Gastroesophageal sphincter (tissue), 4 donors: ENCODE measurements around the gene XXYLT1. TPM values are rescaled to one million over a fixed set of nuclear protein-coding genes. Genes with fewer than 3 reads are reported as not detected.

Experiments
- ATAC-seq: fragments of 150-250 bp; one replicate; pipeline ENCODE4 v1.9.1; 2016; ENCODE audit warnings: mild to moderate bottlenecking, moderate library complexity
- H3K27ac ChIP-seq, 4 donors: fragments of 200-600 bp; sonication (generic) in 3 of 4; 1 replicate in 3 of 4; 2 replicates in 1 of 4; pipeline ENCODE4 v1.5.1; 2016 to 2019
- H3K27me3 ChIP-seq: fragments of 200-600 bp; sonication (generic); one replicate; pipeline ENCODE4 v1.5.1; 2019
- H3K36me3 ChIP-seq, 2 donors: fragments of 200-600 bp; sonication (generic); one replicate each; pipeline ENCODE4 v1.5.1; 2019; ENCODE audit warnings: control low read depth in 1 of 2
- H3K4me1 ChIP-seq, 3 donors: fragments of 200-600 bp; sonication (generic); 1 replicate in 2 of 3; 2 replicates in 1 of 3; pipeline ENCODE4 v1.5.1; 2016 to 2019; ENCODE audit warnings: control low read depth in 2 of 3
- H3K4me3 ChIP-seq, 2 donors: fragments of 200-600 bp; sonication (generic); one replicate each; pipeline ENCODE4 v1.5.1; 2019; ENCODE audit warnings: mild to moderate bottlenecking in 1 of 2, moderate library complexity in 1 of 2
- H3K9me3 ChIP-seq, 3 donors: fragments of 200-600 bp; sonication (generic); one replicate each; pipeline ENCODE4 v1.5.1; 2017 to 2019; ENCODE audit warnings: control low read depth in 2 of 3
- EP300 ChIP-seq: sonication (generic); formaldehyde crosslinking; IDR thresholded peaks from one replicate; pipeline ENCODE4 v1.6.1; 2017; ENCODE audit warnings: antibody characterized with exemption, mild to moderate bottlenecking
- POLR2A ChIP-seq, 2 donors: fragments of 450-650 bp; IDR thresholded peaks; one replicate each; pipeline ENCODE4 v1.6.1; 2017; ENCODE audit warnings: antibody characterized with exemption in 2 of 2, mild to moderate bottlenecking in 2 of 2, moderate library complexity in 1 of 2
- POLR2AphosphoS5 ChIP-seq: sonication (generic); formaldehyde crosslinking; IDR thresholded peaks from one replicate; pipeline ENCODE4 v1.6.1; 2017; ENCODE audit warnings: antibody characterized with exemption
- WGBS, 2 donors: methylation state at CpG; one replicate each; pipeline ENCODE4 v1.1.5; 2018; ENCODE audit warnings: low coverage in 1 of 2; 5-methylcytosine and 5-hydroxymethylcytosine counted together
- total RNA-seq, 4 donors: library from RNA; depleted of rRNA; stranded (reverse); fragments of >200 nt; gene quantifications; one replicate each; pipeline ENCODE4 v1.1.0, GENCODE V29; 2016
- TF ChIP-seq, protein P1 (sequence below), 4 experiments: fragments of 200-600 bp in 2 of 4; fragments of 450-650 bp in 2 of 4; sonication (generic) in 1 of 4; IDR thresholded peaks; one replicate each; pipeline ENCODE4 v1.5.1; 2017 to 2019; ENCODE audit warnings: antibody characterized with exemption in 4 of 4, mild to moderate bottlenecking in 2 of 4, moderate library complexity in 2 of 4

The XXYLT1 gene
- total RNA-seq, 4 donors from 2014 or later = 10.1 to 14.0 (median 12.5) TPM

DNA sequence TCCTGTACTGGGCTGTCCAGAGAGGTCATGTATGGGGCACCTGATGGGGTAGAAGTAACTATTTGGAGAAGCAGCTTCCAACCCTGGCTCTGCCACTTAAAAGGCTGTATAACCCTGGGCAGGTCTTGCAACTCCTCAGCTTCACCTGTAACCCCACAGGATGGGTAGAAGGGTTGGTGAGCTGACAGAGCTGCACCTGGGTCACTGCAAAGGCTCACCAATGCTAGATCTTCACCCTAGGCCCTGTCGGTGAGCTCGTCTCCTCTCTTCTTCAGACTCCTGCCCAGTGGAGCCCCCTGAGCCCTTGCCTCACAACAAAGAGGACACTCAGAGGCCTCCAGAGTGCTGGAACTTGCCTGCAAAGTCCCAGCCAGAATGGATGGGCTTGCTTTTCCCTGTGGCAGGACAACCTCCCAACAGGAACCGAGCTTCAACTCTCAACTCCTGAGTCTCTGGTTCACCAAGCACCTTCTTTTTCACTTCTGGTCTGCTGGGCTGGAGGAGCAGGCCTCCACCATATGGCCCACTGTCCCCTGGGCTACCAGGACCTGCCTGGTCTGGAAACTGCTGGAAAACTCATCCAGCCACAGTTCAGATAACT is 45.9 kb downstream of the XXYLT1 start:
- H3K4me1 ChIP-seq = peaks cover 0 to 46% (median 32%) of the 10 kb centered on the region in 3 donors
- no peak for ATAC-seq
- WGBS, 2 donors = 85% methylated on average over 2 of the region's 3 CpGs; no CpG with 5 or more reads in 1 of the 2 donors
- no peak overlapping the region for H3K4me3 ChIP-seq
- TF ChIP-seq, protein P1, sequence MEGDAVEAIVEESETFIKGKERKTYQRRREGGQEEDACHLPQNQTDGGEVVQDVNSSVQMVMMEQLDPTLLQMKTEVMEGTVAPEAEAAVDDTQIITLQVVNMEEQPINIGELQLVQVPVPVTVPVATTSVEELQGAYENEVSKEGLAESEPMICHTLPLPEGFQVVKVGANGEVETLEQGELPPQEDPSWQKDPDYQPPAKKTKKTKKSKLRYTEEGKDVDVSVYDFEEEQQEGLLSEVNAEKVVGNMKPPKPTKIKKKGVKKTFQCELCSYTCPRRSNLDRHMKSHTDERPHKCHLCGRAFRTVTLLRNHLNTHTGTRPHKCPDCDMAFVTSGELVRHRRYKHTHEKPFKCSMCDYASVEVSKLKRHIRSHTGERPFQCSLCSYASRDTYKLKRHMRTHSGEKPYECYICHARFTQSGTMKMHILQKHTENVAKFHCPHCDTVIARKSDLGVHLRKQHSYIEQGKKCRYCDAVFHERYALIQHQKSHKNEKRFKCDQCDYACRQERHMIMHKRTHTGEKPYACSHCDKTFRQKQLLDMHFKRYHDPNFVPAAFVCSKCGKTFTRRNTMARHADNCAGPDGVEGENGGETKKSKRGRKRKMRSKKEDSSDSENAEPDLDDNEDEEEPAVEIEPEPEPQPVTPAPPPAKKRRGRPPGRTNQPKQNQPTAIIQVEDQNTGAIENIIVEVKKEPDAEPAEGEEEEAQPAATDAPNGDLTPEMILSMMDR (IDR thresholded peaks at IDR 0.05) = no peak
- TF ChIP-seq POLR2A (IDR thresholded peaks at IDR 0.05) (no peak), POLR2AphosphoS5 (no peak), EP300 (no peak)
- peak overlapping the region in 3 of 4 donors; percentile 82 to 85 (median 84) for H3K27ac ChIP-seq
- H3K36me3 ChIP-seq = peaks cover 0 to 14% of the 10 kb centered on the region in 2 donors
- no peaks in the 10 kb centered on the region for H3K9me3 ChIP-seq
- no peaks in the 10 kb centered on the region for H3K27me3 ChIP-seq

DNA sequence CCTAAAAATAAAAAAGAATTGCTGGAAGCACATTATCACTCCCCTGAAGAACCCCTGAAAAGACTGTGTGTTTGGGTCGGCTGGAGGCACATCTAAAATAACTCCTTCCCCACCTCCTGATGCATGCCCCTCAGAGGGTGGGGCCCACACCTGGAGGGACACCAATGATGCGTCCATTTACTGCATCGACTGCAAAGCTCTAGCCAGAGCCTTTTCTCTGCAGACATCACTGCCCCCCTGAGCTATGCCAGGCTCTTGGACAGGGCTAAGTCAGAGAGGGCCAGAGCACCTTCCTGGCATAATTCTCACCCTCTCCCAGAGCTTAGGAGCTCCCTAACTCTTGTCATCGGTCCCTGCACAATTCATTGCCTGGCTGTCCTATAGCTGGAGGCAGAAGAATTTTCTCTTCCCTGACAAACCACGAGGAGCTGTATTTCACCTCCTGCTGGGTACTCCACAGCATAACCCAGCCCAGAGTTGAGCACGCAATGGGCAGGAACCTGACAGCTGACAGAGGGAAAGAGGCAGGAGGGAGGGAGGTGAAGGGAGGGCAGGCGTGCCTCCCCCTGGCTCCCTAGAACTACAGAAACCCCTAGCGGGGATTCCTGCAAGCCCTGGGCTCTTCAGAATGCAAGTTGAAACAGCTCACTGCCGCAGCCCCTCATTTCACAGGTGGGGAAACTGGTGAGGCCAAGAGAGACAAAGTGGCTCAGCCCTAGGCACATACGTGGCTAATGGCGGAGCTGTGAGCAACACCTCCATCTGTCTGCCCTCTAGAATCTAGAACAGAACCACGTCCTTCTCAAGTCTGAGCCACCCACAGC is 46.6 kb downstream of the XXYLT1 start:
- Histone ChIP-seq H3K27ac (peak overlapping the region; percentile 55 to 85 (median 83)), H3K9me3 (no peaks in the 10 kb centered on the region), H3K36me3 (peaks cover 0 to 14% of the 10 kb centered on the region in 2 donors), H3K4me1 (peaks cover 0 to 53% (median 32%) of the 10 kb centered on the region in 3 donors), H3K27me3 (no peaks in the 10 kb centered on the region), H3K4me3 (no peak overlapping the region)
- no peak for TF ChIP-seq POLR2A (IDR thresholded peaks at IDR 0.05)
- TF ChIP-seq, protein P1 (IDR thresholded peaks at IDR 0.05) = no peak
- TF ChIP-seq POLR2AphosphoS5 = no peak
- no peak for TF ChIP-seq EP300
- 89 to 93% methylated on average over 4 to 6 of the region's 12 CpGs for WGBS, 2 donors
- ATAC-seq = no peak

DNA sequence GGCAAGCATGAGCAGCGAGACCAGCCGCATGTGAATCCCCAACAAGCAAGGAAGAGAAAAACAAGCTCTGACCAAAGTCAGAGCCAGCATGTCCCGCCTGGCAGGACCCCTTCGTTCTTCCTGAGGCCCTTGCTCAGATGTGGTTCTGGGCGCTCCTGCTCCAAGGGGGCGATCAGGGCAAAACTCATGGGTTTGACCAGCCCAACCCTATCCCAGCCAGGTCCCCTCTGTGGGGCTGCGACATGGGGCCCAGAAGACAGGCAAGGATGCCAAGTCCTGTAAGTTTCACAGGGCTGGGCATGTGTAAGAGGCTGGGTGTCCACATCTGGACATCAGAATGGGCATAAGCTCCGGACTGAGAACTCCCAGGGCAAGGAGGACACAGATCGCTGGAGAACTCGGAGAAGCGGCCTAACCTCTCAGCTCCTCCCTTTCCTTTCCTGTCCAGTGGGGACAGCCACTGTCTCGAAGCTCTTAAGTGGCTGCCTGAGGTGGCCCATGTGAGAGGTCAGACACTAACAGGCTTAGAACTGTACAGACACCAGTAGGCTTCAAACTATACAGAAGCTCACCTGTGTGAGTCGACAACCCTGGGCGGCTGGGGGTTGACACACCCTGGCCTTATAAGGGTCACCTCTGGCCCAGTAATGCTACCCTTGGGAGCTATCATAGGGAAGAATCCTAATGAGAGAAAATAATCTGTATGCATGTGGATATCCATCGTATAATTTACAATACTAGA is 48.9 kb downstream of the XXYLT1 start:
- WGBS, 2 donors = 100% methylated on average over 1 of the region's 15 CpGs
- H3K4me3 ChIP-seq = no peak overlapping the region
- no peak for ATAC-seq
- peak overlapping the region in 3 of 4 donors; percentile 82 to 85 (median 84) for H3K27ac ChIP-seq
- TF ChIP-seq, protein P1 (IDR thresholded peaks at IDR 0.05) = no peak
- TF ChIP-seq EP300 = no peak
- TF ChIP-seq POLR2A (IDR thresholded peaks at IDR 0.05) = no peak
- no peak for TF ChIP-seq POLR2AphosphoS5
- no peaks in the 10 kb centered on the region for H3K27me3 ChIP-seq
- H3K4me1 ChIP-seq = peaks cover 0 to 54% (median 32%) of the 10 kb centered on the region in 3 donors
- H3K36me3 ChIP-seq = peaks cover 0 to 14% of the 10 kb centered on the region in 2 donors
- H3K9me3 ChIP-seq = no peaks in the 10 kb centered on the region

DNA sequence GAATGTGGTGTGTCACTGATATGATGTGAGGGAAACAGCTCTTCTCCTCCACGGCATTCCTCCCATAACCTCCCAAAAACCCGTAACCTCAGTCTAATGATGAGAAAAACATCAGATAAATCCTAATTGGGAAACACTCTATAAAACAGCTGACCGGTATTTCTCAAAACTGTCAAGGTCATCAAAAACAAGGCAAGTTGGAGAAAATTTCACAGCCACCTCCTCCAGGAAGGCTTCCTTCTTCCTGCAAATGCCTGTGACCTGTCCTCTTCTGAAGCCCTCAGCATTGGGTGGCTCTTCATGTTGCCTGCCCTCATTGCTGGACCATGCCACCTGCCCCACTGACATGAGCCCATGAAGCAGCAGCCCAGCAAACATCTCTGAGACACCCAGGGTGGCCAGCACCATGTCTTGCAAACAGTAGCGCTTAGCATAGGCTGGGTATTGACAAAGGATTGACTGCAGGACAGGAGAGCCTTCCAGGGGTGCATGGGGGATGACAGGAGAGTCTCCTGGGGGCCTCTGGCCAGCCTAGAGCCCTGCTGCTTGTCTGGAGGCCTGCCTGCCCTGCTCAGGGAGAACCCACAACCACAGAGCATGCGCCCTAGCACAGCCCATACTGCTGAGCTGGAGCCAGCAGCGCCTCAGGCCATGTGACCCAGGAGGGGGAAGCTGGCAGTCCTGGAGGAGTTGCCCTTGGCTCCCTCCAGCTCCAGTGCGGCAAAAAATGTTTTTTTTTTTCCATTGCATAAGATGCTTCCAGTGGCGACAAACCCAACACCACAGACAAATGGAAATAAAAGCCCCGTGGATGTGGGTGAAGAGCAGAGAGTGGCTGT is 49.7 kb downstream of the XXYLT1 start:
- peaks cover 0 to 54% (median 32%) of the 10 kb centered on the region in 3 donors for H3K4me1 ChIP-seq
- no peak overlapping the region for H3K4me3 ChIP-seq
- 75 to 100% methylated on average over 3 to 4 of the region's 9 CpGs for WGBS, 2 donors
- no peaks in the 10 kb centered on the region for H3K9me3 ChIP-seq
- peak overlapping the region in 3 of 4 donors; percentile 82 to 85 (median 84) for H3K27ac ChIP-seq
- peak; percentile 79 for ATAC-seq
- H3K27me3 ChIP-seq = no peaks in the 10 kb centered on the region
- TF ChIP-seq EP300 = no peak
- TF ChIP-seq POLR2AphosphoS5 = no peak
- TF ChIP-seq POLR2A (IDR thresholded peaks at IDR 0.05) = no peak
- TF ChIP-seq, protein P1 (IDR thresholded peaks at IDR 0.05) = no peak
- peaks cover 0 to 10% of the 10 kb centered on the region in 2 donors for H3K36me3 ChIP-seq
